ENCODE results near the gene COL15A1. TPM values are rescaled to one million over a fixed set of nuclear protein-coding genes. Genes with fewer than 3 reads are reported as not detected.

The COL15A1 gene
- total RNA-seq, 1 experiment from 2014 or later = not detected

- Histone ChIP-seq H3K4me1 (ENCODE audit: insufficient read depth, low read length) (no peaks in the 10 kb centered on the region), H3K27ac (ENCODE audit: insufficient read length, low read depth, low read length) (no peak overlapping the region), H2AFZ (ENCODE audit: low read length) (no peak overlapping the region), H2BK20ac (ENCODE audit: low read depth, low read length, poor library complexity, severe bottlenecking) (no peak overlapping the region), H3K18ac (ENCODE audit: insufficient read length, low read depth, low read length) (no peak overlapping the region), H3K56ac (ENCODE audit: insufficient read length, low read depth, low read length) (no peak overlapping the region), H3K9ac (ENCODE audit: extremely low read depth, insufficient read length, low read length) (no peak overlapping the region), H3K27me3 (ENCODE audit: insufficient read depth, low read length) (no peaks in the 10 kb centered on the region), H3K14ac (ENCODE audit: insufficient read depth, low read length) (no peak overlapping the region; the same call in 1 of the 2 replicates), H4K91ac (ENCODE audit: insufficient read length, low read depth, low read length) (no peak overlapping the region), H3K4ac (ENCODE audit: low read depth, low read length) (no peak overlapping the region), H2BK15ac (ENCODE audit: low read depth, low read length) (no peak overlapping the region), H3T11ph (ENCODE audit: low read length) (no peak overlapping the region), H2AK5ac (ENCODE audit: insufficient read length, low read length) (no peak overlapping the region), H3K23me2 (ENCODE audit: insufficient read length, low read depth, low read length, poor library complexity, severe bottlenecking) (no peaks in the 10 kb centered on the region), H4K5ac (ENCODE audit: insufficient read length, low read depth, low read length) (no peak overlapping the region), H4K8ac (replicated peaks; ENCODE audit: insufficient read length, low read depth, low read length) (no peak overlapping the region), H2BK5ac (ENCODE audit: insufficient read length, low read length) (no peak overlapping the region), H3K79me1 (ENCODE audit: insufficient read depth, low read depth, low read length, poor library complexity, severe bottlenecking) (no peaks in the 10 kb centered on the region), H2BK12ac (ENCODE audit: insufficient read length, low read depth, low read length) (no peak overlapping the region), H2BK120ac (ENCODE audit: low read depth, low read length, poor library complexity, severe bottlenecking) (no peak overlapping the region), H3K4me2 (ENCODE audit: insufficient read depth, insufficient read length, low read length) (no peak overlapping the region), H4K20me1 (ENCODE audit: control insufficient read depth, insufficient read depth, insufficient read length) (no peaks in the 10 kb centered on the region), H3K79me2 (ENCODE audit: insufficient read depth, low read length) (no peaks in the 10 kb centered on the region), H3K9me3 (ENCODE audit: control insufficient read depth, low read depth, low read length) (no peaks in the 10 kb centered on the region), H3K23ac (ENCODE audit: insufficient read length, low read depth, low read length) (no peak overlapping the region)
- H3K27ac Mint-ChIP-seq = no peak overlapping the region
- TF ChIP-seq, protein P1, sequence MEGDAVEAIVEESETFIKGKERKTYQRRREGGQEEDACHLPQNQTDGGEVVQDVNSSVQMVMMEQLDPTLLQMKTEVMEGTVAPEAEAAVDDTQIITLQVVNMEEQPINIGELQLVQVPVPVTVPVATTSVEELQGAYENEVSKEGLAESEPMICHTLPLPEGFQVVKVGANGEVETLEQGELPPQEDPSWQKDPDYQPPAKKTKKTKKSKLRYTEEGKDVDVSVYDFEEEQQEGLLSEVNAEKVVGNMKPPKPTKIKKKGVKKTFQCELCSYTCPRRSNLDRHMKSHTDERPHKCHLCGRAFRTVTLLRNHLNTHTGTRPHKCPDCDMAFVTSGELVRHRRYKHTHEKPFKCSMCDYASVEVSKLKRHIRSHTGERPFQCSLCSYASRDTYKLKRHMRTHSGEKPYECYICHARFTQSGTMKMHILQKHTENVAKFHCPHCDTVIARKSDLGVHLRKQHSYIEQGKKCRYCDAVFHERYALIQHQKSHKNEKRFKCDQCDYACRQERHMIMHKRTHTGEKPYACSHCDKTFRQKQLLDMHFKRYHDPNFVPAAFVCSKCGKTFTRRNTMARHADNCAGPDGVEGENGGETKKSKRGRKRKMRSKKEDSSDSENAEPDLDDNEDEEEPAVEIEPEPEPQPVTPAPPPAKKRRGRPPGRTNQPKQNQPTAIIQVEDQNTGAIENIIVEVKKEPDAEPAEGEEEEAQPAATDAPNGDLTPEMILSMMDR (conservative IDR thresholded peaks at IDR 0.05) = no peak
- H3K27me3 Mint-ChIP-seq (ENCODE audit: low read depth) = peaks cover 8% of the 10 kb centered on the region
- no peak overlapping the region for H3K4me3 Mint-ChIP-seq
- H3K36me3 Mint-ChIP-seq (ENCODE audit: insufficient read depth in 1 of 3, low read depth in 3 of 3) = no peaks in the 10 kb centered on the region; a peak in 2 of 7 replicates
- WGBS (ENCODE audit: extremely low coverage, insufficient read length, low lambda C conversion rate) = no CpG with 5 or more reads among the region's 8 CpGs
- no peak for DNase-seq
- peaks cover 4 to 5% of the 10 kb centered on the region in 2 experiments; a peak in 1 of 4 replicates for H3K4me1 Mint-ChIP-seq
- H3K9me3 Mint-ChIP-seq = peaks cover 0 to 4% of the 10 kb centered on the region in 2 experiments; a peak in 2 of 5 replicates
These were observed 77.2 kb downstream of the COL15A1 start for GRCh38 chr9:99020786-99021436.
